ENCODE results near the gene BARX2.

DNA sequence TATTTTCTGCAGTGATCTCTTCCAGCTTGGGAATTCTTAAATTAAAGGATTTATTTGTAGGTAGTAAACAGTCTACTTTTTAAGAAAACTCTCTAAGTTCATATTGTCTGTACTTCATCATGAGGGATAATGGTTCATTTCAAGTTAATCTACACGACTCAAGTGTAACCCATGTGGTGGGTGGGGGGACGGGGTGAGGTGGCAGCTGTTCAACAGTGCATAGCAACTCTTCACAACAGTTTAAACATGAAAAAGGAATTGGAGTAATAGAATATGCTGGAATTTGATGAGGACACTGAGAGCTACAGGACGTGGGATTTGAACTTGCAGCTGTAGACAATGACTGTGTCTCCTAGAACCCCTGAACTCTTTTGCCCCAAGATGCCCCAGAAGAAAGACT is 20.8 kb downstream of the BARX2 start:
- TF ChIP-seq CTCF (IDR thresholded peaks at IDR 0.05) (no peak), POLR2A (IDR thresholded peaks at IDR 0.05) (no peak)

Measured in heart left ventricle (tissue), 13 donors.